ENCODE data around the gene NAV2. TPM values are rescaled to one million over a fixed set of nuclear protein-coding genes. Genes with fewer than 3 reads are reported as not detected.

The NAV2 gene
- total and polyA plus RNA-seq, 10 donors, result 0.46 to 11.6 (median 4.1) TPM

DNA sequence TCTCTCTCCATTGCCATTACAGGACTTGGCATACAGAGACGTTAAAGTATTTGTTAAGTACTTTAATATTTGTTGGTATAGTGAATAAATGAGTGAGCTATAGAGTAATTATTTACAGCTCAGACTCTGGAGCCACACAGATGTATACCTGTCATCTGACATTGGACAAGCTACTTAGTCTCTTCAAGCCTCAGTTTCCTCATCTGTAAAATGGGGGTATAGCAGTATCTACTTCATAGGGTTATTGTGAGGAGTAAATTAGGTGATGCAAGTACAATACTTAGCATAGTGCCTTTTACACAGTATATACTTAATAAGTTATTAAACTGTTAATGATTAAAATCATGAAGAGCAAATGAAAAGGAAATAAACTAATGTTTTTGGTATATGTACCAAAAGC lies 203.2 kb downstream of the NAV2 start:
- H3K27ac ChIP-seq, result no peak overlapping the region
- TF ChIP-seq, protein P1, sequence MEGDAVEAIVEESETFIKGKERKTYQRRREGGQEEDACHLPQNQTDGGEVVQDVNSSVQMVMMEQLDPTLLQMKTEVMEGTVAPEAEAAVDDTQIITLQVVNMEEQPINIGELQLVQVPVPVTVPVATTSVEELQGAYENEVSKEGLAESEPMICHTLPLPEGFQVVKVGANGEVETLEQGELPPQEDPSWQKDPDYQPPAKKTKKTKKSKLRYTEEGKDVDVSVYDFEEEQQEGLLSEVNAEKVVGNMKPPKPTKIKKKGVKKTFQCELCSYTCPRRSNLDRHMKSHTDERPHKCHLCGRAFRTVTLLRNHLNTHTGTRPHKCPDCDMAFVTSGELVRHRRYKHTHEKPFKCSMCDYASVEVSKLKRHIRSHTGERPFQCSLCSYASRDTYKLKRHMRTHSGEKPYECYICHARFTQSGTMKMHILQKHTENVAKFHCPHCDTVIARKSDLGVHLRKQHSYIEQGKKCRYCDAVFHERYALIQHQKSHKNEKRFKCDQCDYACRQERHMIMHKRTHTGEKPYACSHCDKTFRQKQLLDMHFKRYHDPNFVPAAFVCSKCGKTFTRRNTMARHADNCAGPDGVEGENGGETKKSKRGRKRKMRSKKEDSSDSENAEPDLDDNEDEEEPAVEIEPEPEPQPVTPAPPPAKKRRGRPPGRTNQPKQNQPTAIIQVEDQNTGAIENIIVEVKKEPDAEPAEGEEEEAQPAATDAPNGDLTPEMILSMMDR (IDR thresholded peaks at IDR 0.05 in 8 of 11, conservative IDR thresholded peaks at IDR 0.05 in 3 of 11), result no peak
- no peak for TF ChIP-seq POLR2A (IDR thresholded peaks at IDR 0.05)
- TF ChIP-seq POLR2AphosphoS5 (IDR thresholded peaks at IDR 0.05), result no peak
- DNase-seq, result no peak
- H3K27me3 ChIP-seq (replicated peaks in 1 of 7), result no peaks in the 10 kb centered on the region
- H3K4me1 ChIP-seq, result no peaks in the 10 kb centered on the region
- H3K9me3 ChIP-seq, result no peaks in the 10 kb centered on the region
- intact Hi-C loops (cut with DNase I; ENCODE audit: low total_unique reads), result no loop called here
- 76 to 92% (median 84%) methylated on average over 1 of the region's 1 CpG for WGBS, 5 donors
- H3K36me3 ChIP-seq, result no peaks in the 10 kb centered on the region
- no peak overlapping the region for H3K4me3 ChIP-seq

- no peaks in the 10 kb centered on the region for H3K36me3 ChIP-seq
- H3K27me3 ChIP-seq (replicated peaks in 1 of 7), result no peaks in the 10 kb centered on the region
- H3K27ac ChIP-seq, result no peak overlapping the region
- H3K4me1 ChIP-seq, result no peaks in the 10 kb centered on the region
- DNase-seq, result no peak
- WGBS, 5 donors, result 60 to 100% (median 98%) methylated on average over 1 of the region's 1 CpG
- no peak overlapping the region for H3K4me3 ChIP-seq
- TF ChIP-seq, protein P1 (IDR thresholded peaks at IDR 0.05 in 8 of 11, conservative IDR thresholded peaks at IDR 0.05 in 3 of 11), result no peak
- TF ChIP-seq POLR2AphosphoS5 (IDR thresholded peaks at IDR 0.05) (no peak), POLR2A (IDR thresholded peaks at IDR 0.05) (no peak)
- H3K9me3 ChIP-seq, result no peaks in the 10 kb centered on the region
- intact Hi-C loops (cut with DNase I; ENCODE audit: low total_unique reads), result no loop called here
These were observed 204.4 kb downstream of the NAV2 start for GRCh38 chr11:19917069-19917468.

DNA sequence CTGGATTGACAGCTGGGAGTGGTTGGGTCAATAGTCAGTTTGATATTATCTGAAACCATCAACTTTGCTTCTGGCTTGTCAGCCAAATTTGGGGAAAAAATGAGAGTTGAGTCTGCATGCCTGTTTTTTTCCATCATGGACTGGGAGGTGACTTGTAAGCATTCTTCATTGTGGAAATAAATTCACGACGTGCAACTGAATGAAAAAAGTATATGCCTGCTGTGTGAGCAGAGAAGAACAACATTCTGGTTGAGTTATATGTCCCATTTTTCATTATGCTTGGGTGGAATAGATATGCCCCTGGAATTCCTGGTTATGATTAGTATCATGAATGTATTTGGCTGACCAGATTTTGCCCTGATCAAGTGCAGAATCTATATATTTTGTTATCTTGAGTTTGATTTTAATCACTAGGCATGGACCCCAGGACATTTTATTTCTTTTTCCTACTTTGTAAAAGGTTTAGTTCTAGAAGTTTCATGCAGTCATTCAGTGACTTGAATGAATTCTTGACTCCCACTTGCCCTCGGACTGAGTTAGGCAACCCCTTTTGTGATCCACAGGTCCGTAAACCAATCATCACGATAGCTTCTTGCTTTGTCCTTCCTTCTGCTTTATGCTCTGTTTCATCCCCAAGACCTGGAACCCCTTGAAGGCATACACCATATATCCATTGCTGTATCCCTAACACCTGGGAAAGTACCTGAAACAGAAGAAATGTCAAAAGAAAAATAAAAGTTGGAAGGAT lies 205.8 kb downstream of the NAV2 start:
- no peak for TF ChIP-seq POLR2A (IDR thresholded peaks at IDR 0.05)
- TF ChIP-seq, protein P1 (IDR thresholded peaks at IDR 0.05 in 8 of 11, conservative IDR thresholded peaks at IDR 0.05 in 3 of 11), result no peak
- no peak for TF ChIP-seq POLR2AphosphoS5 (IDR thresholded peaks at IDR 0.05)
- Histone ChIP-seq H3K4me1 (no peaks in the 10 kb centered on the region), H3K9me3 (no peaks in the 10 kb centered on the region), H3K27ac (no peak overlapping the region), H3K36me3 (no peaks in the 10 kb centered on the region), H3K4me3 (no peak overlapping the region), H3K27me3 (replicated peaks in 1 of 7) (no peaks in the 10 kb centered on the region)
- 88 to 97% (median 92%) methylated on average over 5 of the region's 5 CpGs for WGBS, 5 donors
- intact Hi-C loops (cut with DNase I; ENCODE audit: low total_unique reads), result no loop called here
- no peak for DNase-seq

DNA sequence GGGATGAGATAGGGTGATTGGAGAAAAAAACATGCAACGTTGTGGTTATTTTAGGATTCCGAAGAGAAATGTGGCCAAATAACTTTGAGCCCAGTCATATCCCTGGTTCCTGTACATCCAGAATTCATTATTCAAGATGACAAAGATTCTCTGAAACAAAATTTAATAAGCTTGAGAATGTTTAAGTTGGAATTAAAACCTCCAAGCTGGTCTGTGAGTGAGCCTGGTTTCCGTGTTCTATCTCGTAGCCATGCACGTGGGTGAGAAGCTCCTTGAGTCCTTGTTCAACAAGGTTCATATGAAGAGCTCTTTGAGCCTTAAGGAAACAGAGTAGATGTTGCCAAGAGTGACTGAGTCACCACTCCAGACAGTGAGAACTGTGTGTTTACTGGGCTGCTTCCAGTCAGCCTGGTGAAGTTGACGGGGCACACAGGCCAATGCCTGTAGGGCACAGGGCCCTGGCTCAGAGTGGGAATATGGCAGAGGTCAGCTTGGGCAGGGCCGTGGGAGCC lies 206.5 kb downstream of the NAV2 start:
- Histone ChIP-seq H3K27ac (no peak overlapping the region), H3K4me3 (no peak overlapping the region), H3K36me3 (no peaks in the 10 kb centered on the region), H3K9me3 (no peaks in the 10 kb centered on the region), H3K27me3 (replicated peaks in 1 of 7) (no peaks in the 10 kb centered on the region), H3K4me1 (no peaks in the 10 kb centered on the region)
- DNase-seq, result no peak
- WGBS, 5 donors, result 82 to 93% (median 91%) methylated on average over 7 of the region's 7 CpGs
- no peak for TF ChIP-seq POLR2A (IDR thresholded peaks at IDR 0.05)
- TF ChIP-seq, protein P1 (IDR thresholded peaks at IDR 0.05 in 8 of 11, conservative IDR thresholded peaks at IDR 0.05 in 3 of 11), result no peak
- no peak for TF ChIP-seq POLR2AphosphoS5 (IDR thresholded peaks at IDR 0.05)
- intact Hi-C loops (cut with DNase I; ENCODE audit: low total_unique reads), result no loop called here
